ENCODE measurements around the gene CNN1.
A peak's percentile ranks its signal among the peaks of the same experiment; 100 is the strongest.

CNN1 gene

DNA sequence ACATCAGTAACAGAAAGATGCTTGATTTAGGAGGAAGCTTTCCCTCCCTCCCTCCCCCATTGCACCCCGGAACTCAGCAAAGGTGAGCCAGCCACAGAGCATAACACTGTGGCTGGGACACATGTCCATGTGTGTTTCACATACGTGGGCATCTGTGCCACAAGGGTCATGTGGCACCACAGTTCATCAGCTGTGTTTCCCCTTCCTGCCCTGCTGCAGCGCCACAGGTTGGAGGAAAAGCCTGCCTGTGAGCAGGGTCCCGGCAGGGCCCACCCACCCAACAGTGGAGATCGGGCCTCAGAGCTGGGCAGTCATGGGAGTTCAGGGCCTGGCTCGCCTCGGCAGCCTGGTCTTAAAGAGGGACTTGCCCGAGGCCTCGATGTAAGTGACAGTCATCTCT lies 36.0 kb downstream of the CNN1 start:
- H3K9me3 ChIP-seq (replicated peaks; ENCODE audit: low read length) = no peaks in the 10 kb centered on the region
- peaks cover 5% of the 10 kb centered on the region for H3K27me3 ChIP-seq (ENCODE audit: control insufficient read depth, insufficient read depth, low read length)
- H3K4me3 ChIP-seq (ENCODE audit: low read length) = no peak overlapping the region
- no peak overlapping the region for H3K9ac ChIP-seq (ENCODE audit: low read depth, low read length)
- H3K36me3 ChIP-seq (ENCODE audit: insufficient read depth, low read length) = no peaks in the 10 kb centered on the region
- H3K4me2 ChIP-seq (ENCODE audit: low read length) = no peak overlapping the region
- H3K4me1 ChIP-seq (ENCODE audit: control insufficient read depth, insufficient read depth, low read length) = no peaks in the 10 kb centered on the region

- no peak overlapping the region for H3K9ac ChIP-seq (ENCODE audit: low read depth, low read length)
- H3K36me3 ChIP-seq (ENCODE audit: insufficient read depth, low read length) = no peaks in the 10 kb centered on the region
- no peaks in the 10 kb centered on the region for H3K9me3 ChIP-seq (replicated peaks; ENCODE audit: low read length)
- peaks cover 5% of the 10 kb centered on the region for H3K27me3 ChIP-seq (ENCODE audit: control insufficient read depth, insufficient read depth, low read length)
- no peak overlapping the region for H3K4me2 ChIP-seq (ENCODE audit: low read length)
- no peak overlapping the region for H3K4me3 ChIP-seq (ENCODE audit: low read length)
- no peaks in the 10 kb centered on the region for H3K4me1 ChIP-seq (ENCODE audit: control insufficient read depth, insufficient read depth, low read length)
Observed at GRCh38 chr19:11576227-11576626, 37.6 kb downstream of the CNN1 start.

- Histone ChIP-seq H3K27me3 (ENCODE audit: control insufficient read depth, insufficient read depth, low read length) (peaks cover 5% of the 10 kb centered on the region), H3K4me1 (ENCODE audit: control insufficient read depth, insufficient read depth, low read length) (peaks cover 4% of the 10 kb centered on the region), H3K9ac (ENCODE audit: low read depth, low read length) (no peak within 1 kb of the TSS), H3K4me3 (ENCODE audit: low read length) (no peak within 1 kb of the TSS), H3K9me3 (replicated peaks; ENCODE audit: low read length) (no peaks in the 10 kb centered on the region), H3K4me2 (ENCODE audit: low read length) (no peak within 1 kb of the TSS), H3K36me3 (ENCODE audit: insufficient read depth, low read length) (no peaks in the 10 kb centered on the region)
Observed at GRCh38 chr19:11577451-11578257, 39.0 kb downstream of the CNN1 start, which contains the start of gene ACP5. ACP5 (minus strand) TSS chr19:11577645; CDS start chr19:11577317, 328 bp downstream.

- peaks cover 4% of the 10 kb centered on the region for H3K4me1 ChIP-seq (ENCODE audit: control insufficient read depth, insufficient read depth, low read length)
- no peak overlapping the region for H3K4me3 ChIP-seq (ENCODE audit: low read length)
- H3K27me3 ChIP-seq (ENCODE audit: control insufficient read depth, insufficient read depth, low read length) = peaks cover 5% of the 10 kb centered on the region
- no peaks in the 10 kb centered on the region for H3K9me3 ChIP-seq (replicated peaks; ENCODE audit: low read length)
- H3K9ac ChIP-seq (ENCODE audit: low read depth, low read length) = no peak overlapping the region
- no peak overlapping the region for H3K4me2 ChIP-seq (ENCODE audit: low read length)
- no peaks in the 10 kb centered on the region for H3K36me3 ChIP-seq (ENCODE audit: insufficient read depth, low read length)
Observed at GRCh38 chr19:11578258-11579142, 39.8 kb downstream of the CNN1 start.

DNA sequence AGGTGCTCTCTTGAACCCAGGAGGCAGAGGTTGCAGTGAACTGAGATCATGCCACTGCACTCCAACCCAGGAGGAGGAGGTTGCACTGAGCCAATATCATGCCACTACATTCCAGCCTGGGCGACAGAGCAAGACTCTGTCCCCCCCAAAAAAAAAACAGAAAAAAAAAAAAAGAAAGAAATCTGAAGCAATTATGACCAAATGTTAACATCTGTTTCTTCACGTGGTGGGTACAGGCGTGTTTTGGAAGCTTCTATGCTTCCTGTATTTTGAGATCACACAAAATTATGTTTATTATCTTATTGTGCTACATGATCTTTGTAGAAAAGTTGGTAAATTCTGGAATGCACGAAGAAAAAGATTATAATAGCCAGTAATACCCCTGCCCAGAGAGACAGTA lies 41.5 kb downstream of the CNN1 start:
- peaks cover 4% of the 10 kb centered on the region for H3K4me1 ChIP-seq (ENCODE audit: control insufficient read depth, insufficient read depth, low read length)
- peaks cover 5% of the 10 kb centered on the region for H3K27me3 ChIP-seq (ENCODE audit: control insufficient read depth, insufficient read depth, low read length)
- H3K9ac ChIP-seq (ENCODE audit: low read depth, low read length) = no peak overlapping the region
- H3K4me3 ChIP-seq (ENCODE audit: low read length) = no peak overlapping the region
- H3K9me3 ChIP-seq (replicated peaks; ENCODE audit: low read length) = no peaks in the 10 kb centered on the region
- no peak overlapping the region for H3K4me2 ChIP-seq (ENCODE audit: low read length)
- no peaks in the 10 kb centered on the region for H3K36me3 ChIP-seq (ENCODE audit: insufficient read depth, low read length)

GRCh38 chr19:11581740-11582139 lies 43.1 kb downstream of the CNN1 start:
- H3K4me3 ChIP-seq (ENCODE audit: low read length) = no peak overlapping the region
- H3K9me3 ChIP-seq (replicated peaks; ENCODE audit: low read length) = no peaks in the 10 kb centered on the region
- peaks cover 4% of the 10 kb centered on the region for H3K4me1 ChIP-seq (ENCODE audit: control insufficient read depth, insufficient read depth, low read length)
- peaks cover 5% of the 10 kb centered on the region for H3K27me3 ChIP-seq (ENCODE audit: control insufficient read depth, insufficient read depth, low read length)
- no peaks in the 10 kb centered on the region for H3K36me3 ChIP-seq (ENCODE audit: insufficient read depth, low read length)
- no peak overlapping the region for H3K9ac ChIP-seq (ENCODE audit: low read depth, low read length)
- H3K4me2 ChIP-seq (ENCODE audit: low read length) = peak overlapping the region; percentile 17

GRCh38 chr19:11586331-11586730 lies 47.7 kb downstream of the CNN1 start:
- H3K27me3 ChIP-seq (ENCODE audit: control insufficient read depth, insufficient read depth, low read length) = no peaks in the 10 kb centered on the region
- H3K4me1 ChIP-seq (ENCODE audit: control insufficient read depth, insufficient read depth, low read length) = peaks cover 4% of the 10 kb centered on the region
- H3K36me3 ChIP-seq (ENCODE audit: insufficient read depth, low read length) = no peaks in the 10 kb centered on the region
- H3K4me2 ChIP-seq (ENCODE audit: low read length) = no peak overlapping the region
- no peak overlapping the region for H3K4me3 ChIP-seq (ENCODE audit: low read length)
- no peak overlapping the region for H3K9ac ChIP-seq (ENCODE audit: low read depth, low read length)
- no peaks in the 10 kb centered on the region for H3K9me3 ChIP-seq (replicated peaks; ENCODE audit: low read length)

DNA sequence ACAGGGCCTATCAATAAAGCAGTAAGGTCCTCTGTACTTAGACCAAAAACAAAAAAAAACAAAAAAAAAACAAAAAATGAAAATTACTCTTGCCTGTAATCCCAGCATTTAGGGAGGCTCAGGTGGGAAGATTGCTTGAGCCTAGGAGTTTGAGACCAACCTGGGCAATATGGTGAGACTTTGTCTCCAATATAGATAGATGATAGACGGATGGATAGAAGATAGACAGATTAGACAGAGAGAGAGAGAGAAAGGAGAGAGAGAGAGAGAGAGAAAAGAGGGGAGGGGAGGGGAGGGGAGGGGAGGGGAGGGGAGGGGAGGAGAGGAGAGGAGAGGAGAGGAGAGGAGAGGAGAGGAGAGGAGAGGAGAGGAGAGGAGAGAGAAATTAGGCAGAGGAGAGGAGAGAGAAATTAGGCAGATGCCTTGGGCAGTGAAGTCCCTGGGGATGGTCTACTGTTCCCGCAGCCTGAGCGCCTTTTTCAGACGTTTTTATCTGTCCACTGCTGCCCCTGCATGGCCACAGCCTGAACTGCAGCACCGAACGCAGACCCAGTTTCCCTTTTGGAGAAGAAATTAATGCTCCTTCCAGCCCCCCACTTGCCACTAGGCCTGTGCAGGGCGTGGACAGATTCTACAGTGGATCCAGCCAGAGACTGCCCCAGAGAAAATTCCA lies 48.8 kb downstream of the CNN1 start:
- Histone ChIP-seq H3K4me3 (ENCODE audit: low read length) (no peak overlapping the region), H3K4me1 (ENCODE audit: control insufficient read depth, insufficient read depth, low read length) (no peaks in the 10 kb centered on the region), H3K4me2 (ENCODE audit: low read length) (peak overlapping the region; percentile 32), H3K36me3 (ENCODE audit: insufficient read depth, low read length) (no peaks in the 10 kb centered on the region), H3K9ac (ENCODE audit: low read depth, low read length) (no peak overlapping the region), H3K9me3 (replicated peaks; ENCODE audit: low read length) (no peaks in the 10 kb centered on the region), H3K27me3 (ENCODE audit: control insufficient read depth, insufficient read depth, low read length) (no peaks in the 10 kb centered on the region)

DNA sequence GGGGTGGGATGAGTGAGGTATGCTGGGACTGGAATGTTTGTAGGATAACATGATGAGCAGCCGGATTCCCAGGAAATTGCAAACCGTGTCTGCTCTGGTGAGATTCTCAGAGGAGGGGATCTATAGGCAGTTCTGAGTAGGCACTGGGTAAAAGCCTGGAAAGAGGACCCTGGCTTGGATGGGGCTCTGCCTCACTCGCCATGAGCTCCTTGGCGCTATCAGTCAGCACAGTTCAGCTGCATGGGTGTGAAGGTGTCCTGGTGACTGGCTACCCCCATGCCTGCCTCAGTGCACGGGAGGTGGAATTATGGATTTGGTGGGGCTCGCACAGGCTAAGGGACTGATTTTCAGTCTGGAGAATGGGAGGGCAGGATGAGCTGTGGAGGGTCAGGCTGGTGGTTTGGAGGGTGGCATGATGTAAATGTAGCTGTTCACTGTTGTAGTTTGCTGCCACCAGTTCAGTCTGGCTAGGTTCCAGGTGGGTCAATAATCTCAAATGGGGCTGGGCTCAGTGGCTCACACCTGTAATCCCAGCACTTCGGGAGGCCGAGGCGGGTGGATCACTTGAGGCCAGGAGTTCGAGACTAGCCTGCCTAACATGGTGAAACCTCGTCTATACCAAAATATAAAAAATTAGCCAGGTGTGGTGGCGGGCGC lies 49.5 kb downstream of the CNN1 start:
- Histone ChIP-seq H3K9ac (ENCODE audit: low read depth, low read length) (no peak overlapping the region), H3K4me2 (ENCODE audit: low read length) (peak overlapping the region; percentile 32), H3K9me3 (replicated peaks; ENCODE audit: low read length) (no peaks in the 10 kb centered on the region), H3K4me3 (ENCODE audit: low read length) (no peak overlapping the region), H3K36me3 (ENCODE audit: insufficient read depth, low read length) (no peaks in the 10 kb centered on the region), H3K27me3 (ENCODE audit: control insufficient read depth, insufficient read depth, low read length) (no peaks in the 10 kb centered on the region), H3K4me1 (ENCODE audit: control insufficient read depth, insufficient read depth, low read length) (no peaks in the 10 kb centered on the region)

DNA sequence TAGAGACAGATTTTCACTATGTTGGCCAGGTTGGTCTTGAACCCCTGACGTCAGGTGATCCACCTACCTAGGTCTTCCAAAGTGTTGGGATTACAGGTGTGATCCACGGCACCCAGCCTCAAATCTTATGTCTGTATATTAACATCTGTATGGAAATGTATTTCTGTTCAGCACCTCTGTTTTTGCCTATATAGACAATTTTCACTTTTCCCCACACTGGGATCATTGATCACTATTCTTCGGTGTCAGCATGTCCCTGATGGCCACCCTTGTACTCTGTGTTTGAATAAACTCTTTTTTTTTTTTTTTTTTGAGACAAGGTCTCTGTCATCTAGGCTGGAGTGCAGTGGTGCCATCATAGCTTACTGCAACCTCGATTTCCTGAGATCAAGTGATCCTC lies 55.4 kb downstream of the CNN1 start:
- no peak overlapping the region for H3K4me2 ChIP-seq (ENCODE audit: low read length)
- H3K4me1 ChIP-seq (ENCODE audit: control insufficient read depth, insufficient read depth, low read length) = peaks cover 7% of the 10 kb centered on the region
- no peak overlapping the region for H3K9ac ChIP-seq (ENCODE audit: low read depth, low read length)
- no peak overlapping the region for H3K4me3 ChIP-seq (ENCODE audit: low read length)
- H3K9me3 ChIP-seq (replicated peaks; ENCODE audit: low read length) = no peaks in the 10 kb centered on the region
- H3K36me3 ChIP-seq (ENCODE audit: insufficient read depth, low read length) = peaks cover 3% of the 10 kb centered on the region
- H3K27me3 ChIP-seq (ENCODE audit: control insufficient read depth, insufficient read depth, low read length) = no peaks in the 10 kb centered on the region

DNA sequence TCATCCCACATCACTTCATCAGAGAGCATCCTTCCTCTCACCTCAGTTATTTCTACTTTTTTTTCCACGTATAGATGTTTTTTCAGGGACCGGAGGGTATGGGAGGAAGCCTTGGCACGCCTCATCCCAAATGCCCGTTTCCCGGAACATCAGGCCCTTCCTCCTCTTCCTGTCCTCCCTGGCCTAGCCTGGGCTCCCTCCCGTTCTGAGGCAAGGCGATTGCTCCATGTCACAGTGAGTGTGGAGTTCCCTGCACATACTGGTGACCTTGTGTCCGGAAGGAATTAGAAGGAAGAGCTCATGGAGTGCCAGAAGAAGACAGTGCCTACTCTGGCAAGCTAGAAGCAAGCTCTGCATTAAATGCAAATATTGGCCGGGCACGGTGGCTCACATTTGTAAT lies 57.5 kb downstream of the CNN1 start:
- H3K36me3 ChIP-seq (ENCODE audit: insufficient read depth, low read length) = peaks cover 9% of the 10 kb centered on the region
- H3K27me3 ChIP-seq (ENCODE audit: control insufficient read depth, insufficient read depth, low read length) = no peaks in the 10 kb centered on the region
- H3K9me3 ChIP-seq (replicated peaks; ENCODE audit: low read length) = no peaks in the 10 kb centered on the region
- no peak overlapping the region for H3K4me2 ChIP-seq (ENCODE audit: low read length)
- no peak overlapping the region for H3K9ac ChIP-seq (ENCODE audit: low read depth, low read length)
- no peak overlapping the region for H3K4me3 ChIP-seq (ENCODE audit: low read length)
- peaks cover 7% of the 10 kb centered on the region for H3K4me1 ChIP-seq (ENCODE audit: control insufficient read depth, insufficient read depth, low read length)
